Activated CD4-positive, alpha-beta T cell treated with anti-CD3 and anti-CD28 coated beads for 4 hours (primary cell): ENCODE data around the gene THBS2.
"Not testable (repeated sequence)": the region's sequence is repeated elsewhere in the genome, so short reads cannot be mapped to it uniquely, and the experiment has no call there.

Source experiments
- DNase-seq, 2 donors: peaks; one replicate each; pipeline ENCODE4 v3.0.0-alpha.2; 2020

Gene THBS2

DNA sequence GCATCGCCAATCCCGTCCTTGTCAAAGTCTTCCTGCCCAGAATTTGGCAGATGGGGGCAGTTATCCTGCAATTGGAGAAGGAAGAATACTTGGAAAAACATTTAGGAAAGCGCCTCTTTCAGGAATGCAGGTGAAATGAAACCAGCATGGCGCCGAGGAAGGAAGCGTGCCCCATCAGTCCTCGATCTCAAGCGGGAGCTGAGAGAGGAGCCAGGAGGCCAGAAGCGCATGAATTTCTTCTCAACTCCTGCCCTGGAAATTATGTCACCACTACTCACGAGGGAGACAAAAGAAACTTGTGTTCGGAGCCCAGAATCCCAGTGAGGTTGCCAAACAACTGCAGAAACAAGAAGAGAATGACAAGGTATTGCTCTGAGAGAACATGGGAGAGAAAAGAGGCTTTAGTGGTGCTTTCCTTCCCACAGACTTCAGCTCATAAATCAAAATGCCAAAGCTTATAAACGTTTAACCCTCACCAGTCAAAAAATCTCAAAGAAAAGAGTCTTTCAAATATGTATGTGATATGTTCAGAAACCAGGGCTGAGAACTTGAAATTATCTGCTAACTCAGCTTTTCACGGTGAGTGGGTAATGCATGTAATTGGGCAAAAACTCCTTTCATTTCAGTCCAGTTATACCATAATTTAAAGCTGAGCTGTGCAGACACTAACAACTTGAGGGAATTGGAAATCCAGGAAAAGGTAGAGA, 23.9 kb downstream of the THBS2 start:
- DNase-seq = no peak

GRCh38 chr6:169227116-169227515, 26.5 kb downstream of the THBS2 start:
- DNase-seq = no peak

GRCh38 chr6:169225887-169226286, 27.8 kb downstream of the THBS2 start:
- no peak for DNase-seq

DNA sequence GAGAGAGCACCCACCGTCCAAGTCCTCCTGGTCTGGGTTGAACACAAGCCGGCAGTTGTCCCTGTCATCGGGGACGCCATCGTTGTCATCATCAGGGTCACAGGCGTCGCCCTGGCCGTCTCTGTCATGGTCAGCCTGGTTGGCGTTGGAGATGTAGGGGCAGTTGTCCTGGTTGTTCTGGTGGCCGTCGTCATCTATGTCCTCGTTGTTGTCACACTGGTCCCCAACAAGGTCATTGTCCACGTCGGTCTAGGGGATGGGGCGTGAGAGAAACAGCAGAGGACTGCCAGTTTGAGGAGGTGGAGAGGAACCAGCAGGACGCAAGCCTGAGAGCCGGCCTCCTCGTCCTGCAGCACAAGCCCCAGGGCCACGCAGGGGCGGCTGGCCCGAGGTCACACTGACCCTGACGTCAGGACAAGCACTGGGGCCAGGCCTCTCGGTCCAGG, 28.5 kb downstream of the THBS2 start:
- DNase-seq = no peak

- DNase-seq = no peak
These were observed 28.9 kb downstream of the THBS2 start for GRCh38 chr6:169224716-169225115.

- DNase-seq = no peak
These were observed 29.4 kb downstream of the THBS2 start for GRCh38 chr6:169224185-169224695.

GRCh38 chr6:169223006-169223405, 30.6 kb downstream of the THBS2 start:
- DNase-seq = no peak

- no peak for DNase-seq
These were observed 31.5 kb downstream of the THBS2 start for GRCh38 chr6:169222126-169222525.

DNA sequence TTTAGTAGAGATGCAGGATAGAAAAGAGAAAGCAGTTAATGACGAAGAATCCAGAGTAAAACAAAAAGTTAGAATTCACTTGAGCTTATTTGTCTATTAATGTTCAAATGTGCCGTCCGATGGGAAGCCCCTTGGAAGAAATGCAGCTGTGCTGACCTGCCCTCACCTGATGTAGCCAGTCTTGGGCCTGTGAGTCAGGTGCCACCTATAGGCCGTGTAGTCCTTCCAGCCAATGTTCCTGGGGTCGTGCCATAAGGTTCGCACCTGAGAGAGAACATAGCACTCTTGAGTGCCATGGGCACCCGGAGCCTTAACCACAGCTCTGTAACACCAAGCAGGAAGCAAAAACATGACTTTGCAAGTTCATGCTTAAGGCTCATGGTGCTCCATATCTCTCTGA, 32.4 kb downstream of the THBS2 start:
- DNase-seq = no peak

DNA sequence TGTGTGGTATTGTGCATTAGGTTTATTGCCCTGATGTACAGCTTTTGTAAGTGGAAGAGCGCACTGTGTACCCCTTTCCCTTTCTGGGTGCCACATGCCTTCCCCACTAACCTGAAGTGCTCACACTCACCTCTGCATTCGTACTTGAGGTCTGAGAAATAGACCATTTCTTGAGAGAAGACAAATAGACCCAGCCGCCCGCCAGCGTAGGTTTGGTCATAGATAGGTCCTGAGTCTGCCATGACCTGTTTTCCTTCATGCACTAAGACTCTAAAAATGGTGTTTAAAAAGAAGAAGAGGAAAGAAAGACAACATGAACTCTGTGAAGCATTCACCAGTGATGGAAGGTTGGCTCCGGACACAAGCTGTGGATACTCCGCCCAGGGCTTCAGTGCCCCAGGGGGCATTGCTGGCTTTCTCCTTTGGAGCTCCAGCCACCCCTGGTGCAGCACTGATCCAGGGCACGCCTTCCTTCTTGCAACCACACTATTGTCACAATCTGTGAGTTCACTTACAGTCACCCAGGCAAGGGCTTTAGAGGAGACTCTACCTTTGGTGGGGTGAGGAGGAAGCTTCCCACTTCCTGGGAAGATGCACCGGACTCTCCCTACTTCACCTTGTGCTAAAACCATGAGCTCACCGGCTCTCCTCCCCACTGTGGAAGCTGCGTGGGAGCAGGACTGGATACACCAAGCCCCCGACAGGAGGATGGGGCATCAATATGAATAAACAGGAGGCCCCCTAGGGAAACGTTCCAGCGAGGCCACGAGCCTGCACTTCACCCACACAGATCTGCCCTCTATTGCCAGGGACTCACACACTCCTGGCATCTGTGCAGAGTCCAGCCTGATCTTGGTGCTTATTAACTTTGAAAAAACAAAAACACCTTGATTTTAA, 33.3 kb downstream of the THBS2 start:
- no peak for DNase-seq

DNA sequence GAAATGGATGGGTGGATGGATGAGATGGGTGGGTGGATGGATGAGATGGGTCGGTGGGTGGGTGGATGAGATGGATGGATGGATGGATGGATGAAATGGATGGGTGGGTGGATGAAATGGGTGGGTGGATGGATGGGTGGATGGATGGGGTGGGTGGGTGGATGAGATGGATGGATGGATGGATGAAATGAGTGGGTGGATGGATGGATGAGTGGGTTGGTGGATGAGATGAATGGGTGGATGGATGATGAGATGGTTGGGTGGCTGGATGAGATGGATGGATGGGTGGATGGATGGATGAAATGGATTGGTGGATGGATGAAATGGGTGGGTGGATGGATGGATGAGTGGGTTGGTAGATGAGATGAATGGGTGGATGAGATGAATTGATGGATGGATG, 35.7 kb downstream of the THBS2 start:
- no peak for DNase-seq

DNA sequence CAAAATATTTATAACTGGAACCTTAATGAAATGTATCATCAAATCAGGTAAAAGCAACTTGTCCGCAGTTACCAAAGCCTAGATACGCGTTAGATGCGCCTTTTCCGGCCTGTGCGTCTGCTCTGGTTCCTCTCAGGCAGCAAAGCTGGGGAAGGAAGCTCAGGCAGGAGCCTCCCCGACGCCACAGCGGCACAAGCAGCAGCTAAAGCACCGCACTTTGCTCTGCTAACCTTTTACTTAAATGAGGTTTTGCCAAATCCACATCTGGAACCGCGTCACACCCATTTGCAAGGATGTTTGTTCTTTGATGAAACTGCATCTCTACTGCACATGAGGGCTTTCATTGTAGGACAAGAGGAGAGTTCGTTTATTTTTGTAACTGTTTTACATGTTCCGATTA, 36.8 kb downstream of the THBS2 start:
- DNase-seq = no peak

- DNase-seq = no peak
These were observed 38.4 kb downstream of the THBS2 start for GRCh38 chr6:169215201-169215681.

GRCh38 chr6:169214789-169215188, 38.9 kb downstream of the THBS2 start:
- DNase-seq = not testable (repeated sequence)

DNA sequence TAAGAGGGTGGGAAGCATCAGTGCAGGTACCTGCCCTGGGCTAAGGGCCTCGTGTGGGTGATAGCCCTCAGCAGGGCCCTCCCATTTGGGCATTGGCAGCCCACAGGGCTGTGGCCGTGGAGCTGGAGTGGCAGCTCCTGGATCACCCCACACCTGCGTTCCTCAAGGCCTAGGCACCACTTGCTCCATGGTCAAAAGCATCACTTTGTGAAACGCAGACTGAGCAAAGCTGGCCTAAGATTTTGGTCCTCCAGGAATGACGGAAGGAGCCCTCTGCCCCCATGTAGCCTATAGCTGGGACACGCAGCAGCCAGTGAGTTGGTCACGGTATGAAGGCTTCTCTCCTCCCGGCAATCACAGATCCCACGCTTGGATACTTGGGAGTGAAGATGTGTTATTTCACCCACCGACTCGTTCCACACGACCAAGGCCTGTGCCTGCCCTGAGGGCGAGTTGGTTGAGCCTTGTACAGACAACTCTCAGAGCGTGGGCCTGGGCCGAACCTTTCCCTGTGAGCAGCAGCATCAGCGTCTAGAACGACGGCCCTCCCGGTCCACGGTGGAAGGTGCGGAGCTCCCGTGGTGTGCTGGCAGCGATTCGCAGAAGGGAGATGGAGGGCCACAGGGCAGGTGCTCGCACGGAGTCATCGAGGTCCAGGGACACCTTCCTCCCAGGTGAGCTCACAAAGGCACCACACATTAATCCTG, 39.7 kb downstream of the THBS2 start:
- no peak for DNase-seq

GRCh38 chr6:169212897-169213813, 40.5 kb downstream of the THBS2 start:
- peak; percentile 80 for DNase-seq

DNA sequence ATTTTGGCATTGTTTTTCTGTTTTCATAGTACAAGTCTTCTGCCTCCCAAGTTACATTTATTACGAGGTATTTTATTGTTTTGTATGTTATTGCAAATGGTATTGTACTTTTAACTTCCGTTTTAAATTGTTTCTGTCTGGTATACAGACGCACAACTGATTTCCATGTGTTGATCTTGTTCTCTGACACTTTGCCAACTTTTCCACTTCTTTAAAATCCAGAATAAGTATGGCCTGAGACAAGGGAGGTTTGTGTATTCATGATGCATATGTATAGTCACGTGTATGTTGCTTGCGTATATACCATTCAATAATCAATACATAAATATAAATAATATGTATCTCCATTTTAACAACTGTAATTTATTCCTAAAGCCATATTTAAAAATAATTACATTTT, 41.2 kb downstream of the THBS2 start:
- no peak for DNase-seq

GRCh38 chr6:169211881-169212280, 41.8 kb downstream of the THBS2 start:
- no peak for DNase-seq

GRCh38 chr6:169210611-169211010, 43.0 kb downstream of the THBS2 start:
- DNase-seq = no peak

DNA sequence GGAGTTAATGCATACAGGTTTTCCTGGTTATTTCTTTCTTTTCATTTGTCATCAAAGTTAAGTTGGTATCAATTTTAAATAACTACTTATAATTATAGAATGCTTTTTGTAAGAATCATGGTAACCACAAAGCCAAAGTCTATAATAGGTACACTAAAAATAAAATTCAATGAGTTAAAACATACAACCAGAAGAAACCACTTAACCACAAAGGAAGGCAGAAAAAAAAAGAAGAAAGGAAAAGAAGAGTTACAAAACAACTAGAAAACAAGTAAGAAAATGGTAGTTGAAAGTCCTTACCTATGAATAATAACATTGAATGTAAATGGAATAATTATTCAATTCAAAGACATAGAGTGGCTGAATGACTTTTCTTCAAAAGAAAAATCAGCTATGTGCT, 45.6 kb downstream of the THBS2 start:
- no peak for DNase-seq

DNA sequence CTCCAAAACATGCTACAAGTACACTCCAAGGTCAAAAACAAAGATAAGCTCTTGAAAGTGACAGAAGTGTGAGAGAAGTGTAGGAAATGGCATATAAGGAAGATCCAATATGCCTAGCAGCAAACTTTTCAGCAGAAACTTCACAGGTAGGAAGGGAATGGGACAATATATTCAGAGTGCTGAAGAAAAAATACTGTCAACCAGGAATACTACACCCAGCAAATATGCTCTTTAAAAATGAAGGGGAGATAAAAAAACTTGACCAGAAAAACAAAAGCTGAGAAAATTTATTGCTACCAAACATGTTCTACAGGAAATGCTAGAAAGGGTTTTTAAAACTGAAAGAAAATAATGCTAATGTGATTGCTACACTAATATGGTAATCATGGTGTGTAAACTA, 46.2 kb downstream of the THBS2 start:
- DNase-seq = no peak
